KBM-7 (cell line): ENCODE data around the gene RYR1.
A peak's percentile ranks its signal among the peaks of the same experiment; 100 is the strongest.
"Not testable (repeated sequence)": the region's sequence is repeated elsewhere in the genome, so short reads cannot be mapped to it uniquely, and the experiment has no call there.

Experiments used
- DNase-seq: peaks from one replicate; pipeline ENCODE4 v3.0.0-alpha.2; 2015
- in situ Hi-C: fragments of 300-500 bp; cut with MboI; formaldehyde crosslinking; loops from 2 replicates; pipeline ENCODE4 v1.14.3; 2020; ENCODE audit warnings: low sequenced_read_pairs, low pct_unique_long_range_greater_than_20kb, mixed read lengths

Gene RYR1

GRCh38 chr19:38506375-38506722 is 72.9 kb downstream of the RYR1 start:
- in situ Hi-C loops, result no loop called here
- DNase-seq, result no peak

DNA sequence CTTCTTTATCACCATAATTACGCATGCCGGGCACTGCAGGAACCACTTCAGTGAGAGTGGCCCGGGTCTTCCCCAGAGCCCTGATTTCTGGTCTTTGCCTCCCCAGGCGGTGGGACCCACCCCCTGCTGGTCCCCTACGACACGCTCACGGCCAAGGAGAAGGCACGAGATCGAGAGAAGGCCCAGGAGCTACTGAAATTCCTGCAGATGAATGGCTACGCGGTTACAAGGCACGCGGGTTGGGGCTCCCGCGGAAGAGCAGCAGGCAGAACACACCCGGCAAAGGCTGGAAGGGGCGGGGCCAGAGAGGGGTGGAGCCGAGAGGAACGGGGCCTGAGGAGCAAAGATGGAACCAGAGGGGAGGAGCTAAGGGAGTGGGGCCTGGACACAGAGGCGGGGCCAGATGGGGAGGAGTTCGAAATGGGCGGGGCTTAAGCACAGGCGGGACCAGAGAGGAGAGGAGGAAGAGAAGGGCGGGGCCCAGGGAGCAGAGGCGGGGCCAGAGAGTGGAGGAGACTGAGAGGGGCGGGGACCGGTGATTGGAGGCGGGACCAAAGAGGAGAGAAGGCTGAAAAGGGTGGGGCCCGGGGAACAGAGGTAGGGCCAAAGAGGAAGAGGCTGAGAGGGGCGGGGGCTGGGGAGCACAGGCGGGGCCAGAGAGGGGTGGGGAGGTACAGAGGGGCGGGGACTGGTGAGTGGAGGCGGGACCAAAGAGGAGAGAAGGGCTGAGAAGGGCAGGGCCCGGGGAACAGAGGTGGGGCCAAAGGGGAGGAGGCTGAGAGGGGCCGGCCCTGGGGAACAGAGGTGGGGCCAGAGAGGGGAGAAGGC is 73.4 kb downstream of the RYR1 start:
- DNase-seq, result peak; percentile 99
- in situ Hi-C loops, result no loop called here

DNA sequence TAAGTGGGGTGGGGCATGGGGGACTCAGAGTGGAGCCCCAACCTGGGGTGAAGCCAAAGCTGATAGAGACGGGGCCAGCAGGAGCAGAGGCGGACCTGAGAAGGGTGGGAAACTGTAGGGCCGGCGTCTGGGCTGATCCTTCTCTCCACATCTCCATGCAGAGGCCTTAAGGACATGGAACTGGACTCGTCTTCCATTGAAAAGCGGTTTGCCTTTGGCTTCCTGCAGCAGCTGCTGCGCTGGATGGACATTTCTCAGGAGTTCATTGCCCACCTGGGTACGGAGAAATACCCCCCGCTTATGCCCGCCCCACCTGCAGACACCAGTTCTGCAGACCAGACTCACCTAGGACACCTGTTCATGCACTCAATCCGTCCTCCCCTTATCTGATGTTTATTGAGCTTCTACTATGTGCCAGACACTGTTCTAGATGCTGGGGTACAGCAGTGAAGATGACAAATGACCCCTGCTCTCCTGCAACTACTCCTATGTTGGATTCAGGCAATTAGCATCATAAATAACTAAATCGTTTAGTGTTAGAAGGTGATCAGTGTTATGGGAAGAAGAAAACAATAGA is 74.1 kb downstream of the RYR1 start:
- DNase-seq, result no peak
- in situ Hi-C loops, result no loop called here

DNA sequence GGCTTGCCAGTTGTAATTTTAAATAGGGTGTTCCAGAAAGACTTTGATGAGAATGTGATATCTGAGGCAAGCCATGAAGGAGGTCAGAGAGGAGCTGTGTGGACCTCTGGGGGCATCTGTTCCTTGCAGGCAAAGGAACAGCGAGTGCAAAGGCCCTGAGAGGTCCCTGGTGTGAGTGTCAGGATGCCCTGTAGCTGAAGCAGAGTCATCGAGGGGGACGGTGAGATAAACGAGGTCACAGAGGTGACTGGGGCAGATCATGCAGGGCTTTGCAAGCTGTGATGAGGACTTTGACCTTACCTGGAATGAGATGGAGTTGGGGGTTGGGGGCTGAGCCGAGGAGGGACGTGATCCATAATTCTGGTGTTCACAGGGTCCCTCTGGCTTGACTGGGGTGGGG is 75.0 kb downstream of the RYR1 start:
- in situ Hi-C loops, result no loop called here
- DNase-seq, result no peak

DNA sequence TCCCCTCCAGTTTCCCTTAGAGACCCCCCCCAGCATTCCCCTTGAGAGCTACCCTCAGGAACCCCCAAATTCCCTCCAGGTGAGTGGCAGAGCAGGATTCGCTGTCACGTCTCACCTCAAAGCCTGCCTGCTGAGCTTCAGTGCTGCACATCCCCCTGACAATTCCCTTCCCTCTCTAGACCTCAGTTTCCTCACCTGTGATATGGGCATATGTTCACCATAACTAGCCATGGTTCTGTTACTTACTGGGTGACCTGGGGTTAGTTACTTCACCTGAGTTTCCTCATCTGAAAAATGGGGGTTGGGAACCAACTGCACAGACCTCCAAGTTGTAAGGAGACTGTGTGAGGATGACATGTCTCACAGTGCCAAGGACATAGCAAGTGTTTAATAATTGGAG is 75.5 kb downstream of the RYR1 start:
- DNase-seq, result no peak
- in situ Hi-C loops, result no loop called here

- DNase-seq, result no peak
- in situ Hi-C loops, result no loop called here
Measured at GRCh38 chr19:38511074-38511708, 77.7 kb downstream of the RYR1 start.

GRCh38 chr19:38512277-38512676 is 78.8 kb downstream of the RYR1 start:
- DNase-seq, result no peak
- in situ Hi-C loops, result no loop called here

GRCh38 chr19:38513156-38513555 is 79.7 kb downstream of the RYR1 start:
- DNase-seq, in situ Hi-C loops: not testable (repeated sequence)

GRCh38 chr19:38513762-38514167 is 80.3 kb downstream of the RYR1 start:
- in situ Hi-C loops, result no loop called here
- DNase-seq, result peak; percentile 8

GRCh38 chr19:38514812-38515633 is 81.5 kb downstream of the RYR1 start:
- in situ Hi-C loops, result no loop called here

GRCh38 chr19:38515896-38516295 is 82.4 kb downstream of the RYR1 start:
- DNase-seq, result no peak
- in situ Hi-C loops, result no loop called here

More at GRCh38 chr19:38514812-38515633, 81.5 kb downstream of the RYR1 start:
- peak; percentile 90 for DNase-seq

GRCh38 chr19:38516802-38517201 is 83.3 kb downstream of the RYR1 start:
- no peak for DNase-seq

GRCh38 chr19:38517321-38517720 is 83.8 kb downstream of the RYR1 start:
- in situ Hi-C loops, result no loop called here
- DNase-seq, result no peak

More at GRCh38 chr19:38516802-38517201, 83.3 kb downstream of the RYR1 start:
- in situ Hi-C loops, result no loop called here

GRCh38 chr19:38517980-38518379 is 84.5 kb downstream of the RYR1 start:
- in situ Hi-C loops, DNase-seq: not testable (repeated sequence)

DNA sequence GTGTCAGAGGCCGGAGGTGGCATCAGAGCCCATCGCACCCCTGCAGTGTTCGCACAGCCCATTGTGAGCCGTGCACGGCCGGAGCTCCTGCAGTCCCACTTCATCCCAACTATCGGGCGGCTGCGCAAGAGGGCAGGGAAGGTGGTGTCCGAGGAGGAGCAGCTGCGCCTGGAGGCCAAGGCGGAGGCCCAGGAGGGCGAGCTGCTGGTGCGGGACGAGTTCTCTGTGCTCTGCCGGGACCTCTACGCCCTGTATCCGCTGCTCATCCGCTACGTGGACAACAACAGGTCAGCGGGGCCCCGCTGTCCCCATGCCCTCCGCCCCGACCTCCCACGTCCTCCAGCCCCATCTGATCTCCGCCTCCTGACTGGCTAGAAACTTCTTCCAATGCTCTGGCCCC is 85.7 kb downstream of the RYR1 start:
- no peak for DNase-seq
- in situ Hi-C loops, result no loop called here

DNA sequence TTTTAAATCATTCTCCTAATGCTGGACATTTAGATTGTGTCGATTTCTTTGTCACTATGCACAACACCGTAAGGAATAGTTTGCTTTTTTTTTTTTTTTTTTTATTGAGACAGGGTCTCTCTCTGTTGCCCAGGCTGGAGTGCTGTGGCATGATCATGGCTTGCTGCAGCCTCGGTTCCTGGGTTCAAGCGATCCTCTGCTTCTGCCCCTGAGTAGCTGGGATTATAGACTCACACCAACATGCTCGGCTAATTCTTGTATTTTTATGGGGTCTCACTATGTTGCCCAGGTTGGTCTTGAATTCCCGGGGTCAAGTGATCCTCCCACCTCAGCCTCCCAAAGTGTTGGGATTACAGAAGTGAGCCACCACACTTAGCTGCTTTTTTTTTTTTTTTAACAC is 86.5 kb downstream of the RYR1 start:
- in situ Hi-C loops, result no loop called here
- DNase-seq, result no peak

DNA sequence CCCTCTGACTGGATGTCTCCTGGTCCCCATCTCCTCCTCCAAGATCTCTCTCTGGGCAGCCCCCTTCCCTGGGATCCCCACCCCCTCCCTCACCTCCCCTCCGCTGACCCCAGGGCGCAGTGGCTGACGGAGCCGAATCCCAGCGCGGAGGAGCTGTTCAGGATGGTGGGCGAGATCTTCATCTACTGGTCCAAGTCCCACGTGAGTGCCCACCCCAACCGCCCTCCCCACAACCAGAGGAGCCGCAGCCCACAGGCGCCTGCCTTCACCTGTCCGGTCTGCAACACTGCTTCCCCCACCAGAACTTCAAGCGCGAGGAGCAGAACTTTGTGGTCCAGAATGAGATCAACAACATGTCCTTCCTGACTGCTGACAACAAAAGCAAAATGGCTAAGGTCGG is 89.4 kb downstream of the RYR1 start:
- in situ Hi-C loops, result no loop called here
- no peak for DNase-seq

DNA sequence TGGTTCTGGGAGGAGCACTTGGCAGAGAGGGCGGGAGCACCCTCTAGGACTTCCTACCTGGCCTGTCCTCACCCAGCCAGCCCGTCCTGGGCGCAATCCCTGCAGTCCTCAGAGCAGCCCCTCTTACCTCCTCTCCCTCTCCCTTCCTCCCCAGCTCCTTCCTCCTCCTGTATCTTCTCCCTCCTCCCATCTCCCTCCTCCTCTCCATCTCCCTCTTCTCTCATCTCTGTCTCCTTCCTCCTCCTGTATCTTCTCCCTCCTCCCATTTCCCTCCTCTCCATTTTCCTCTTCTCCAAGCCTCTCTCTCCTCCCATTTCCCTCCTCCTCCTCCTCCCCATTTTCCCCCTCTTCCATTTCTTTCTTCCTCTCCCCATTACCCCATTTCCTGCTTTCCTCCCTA is 89.8 kb downstream of the RYR1 start:
- in situ Hi-C loops, result no loop called here

DNA sequence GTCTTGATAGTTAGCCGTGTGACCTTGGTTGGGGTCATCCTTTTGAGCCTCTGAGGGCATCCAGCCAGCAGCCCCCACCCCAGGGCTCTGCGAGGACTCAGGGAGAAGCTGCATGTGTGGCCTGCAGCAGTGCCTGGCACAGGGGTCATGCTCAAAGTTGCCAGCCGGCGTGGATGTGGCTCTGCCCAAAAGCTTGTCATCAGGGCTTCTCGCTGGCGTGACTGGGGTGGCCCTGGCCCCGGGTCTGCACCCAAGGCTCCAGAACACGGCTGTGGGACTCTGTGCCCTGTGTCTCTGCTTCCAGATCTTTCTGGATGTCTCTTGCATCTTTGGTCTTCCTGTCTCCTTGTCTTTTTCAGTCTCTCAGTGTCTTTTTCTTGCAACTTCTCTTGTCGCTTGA is 90.9 kb downstream of the RYR1 start:
- in situ Hi-C loops, result no loop called here
- no peak for DNase-seq

More for the DNA sequence above, 89.8 kb downstream of the RYR1 start:
- no peak for DNase-seq
